HepG2 (cell line): Measurements from ENCODE around the gene BCL2A1. TPM values are rescaled to one million over a fixed set of nuclear protein-coding genes. Genes with fewer than 3 reads are reported as not detected.
A peak's percentile ranks its signal among the peaks of the same experiment; 100 is the strongest.

Source experiments
- HCFC1 ChIP-seq: fragments of 150-350 bp; IDR thresholded peaks from 2 replicates; pipeline ENCODE4 v1.6.1; 2014; ENCODE audit warnings: low read depth, low read length
- MIXL1 ChIP-seq: IDR thresholded peaks from 2 replicates; pipeline ENCODE4 v1.6.1; 2016
- SAFB2 ChIP-seq: sonication (generic); formaldehyde crosslinking; IDR thresholded peaks from 2 replicates; pipeline ENCODE4 v1.5.1; 2020; ENCODE audit warnings: missing genetic modification reagents, low read depth, mild to moderate bottlenecking, borderline replicate concordance
- SNAPC4 ChIP-seq: sonication (generic); formaldehyde crosslinking; IDR thresholded peaks from 2 replicates; pipeline ENCODE4 v1.4.0; 2020; ENCODE audit warnings: mild to moderate bottlenecking, missing genetic modification reagents
- SRSF4 ChIP-seq: fragments of 200-400 bp; formaldehyde crosslinking; IDR thresholded peaks from one replicate; pipeline ENCODE4 v1.6.1; 2018; ENCODE audit warnings: mild to moderate bottlenecking, low read depth, low read length, moderate library complexity; ENCODE audit not compliant: poor library complexity, severe bottlenecking
- TBX3 ChIP-seq: fragments of 450-650 bp; IDR thresholded peaks from 2 replicates; pipeline ENCODE4 v1.6.1; 2017; ENCODE audit warnings: antibody characterized with exemption, mild to moderate bottlenecking, inconsistent platforms, borderline replicate concordance
- TCF7 ChIP-seq: sonication (generic); IDR thresholded peaks from 2 replicates; pipeline ENCODE4 v1.6.1; 2016; ENCODE audit warnings: antibody characterized with exemption, low read depth
- YY1 ChIP-seq: IDR thresholded peaks from 2 replicates; pipeline ENCODE4 v1.6.1; 2011; ENCODE audit warnings: low read length, low read depth, moderate library complexity, mild to moderate bottlenecking; ENCODE audit not compliant: insufficient read depth, insufficient replicate concordance
- ZNF20 ChIP-seq: sonication (generic); formaldehyde crosslinking; IDR thresholded peaks from 2 replicates; pipeline ENCODE4 v1.4.0; 2020; ENCODE audit warnings: mild to moderate bottlenecking, moderate library complexity, missing genetic modification reagents
- ZNF232 ChIP-seq: sonication (generic); formaldehyde crosslinking; IDR thresholded peaks from 2 replicates; pipeline ENCODE4 v1.4.0; 2020; ENCODE audit warnings: missing genetic modification reagents, borderline replicate concordance
- ZNF609 ChIP-seq: sonication (generic); formaldehyde crosslinking; IDR thresholded peaks from 2 replicates; pipeline ENCODE4 v1.4.0; 2020; ENCODE audit warnings: mild to moderate bottlenecking, missing genetic modification reagents, borderline replicate concordance
- ZNF713 ChIP-seq: sonication (generic); formaldehyde crosslinking; IDR thresholded peaks from 2 replicates; pipeline ENCODE4 v1.4.0; 2020; ENCODE audit warnings: mild to moderate bottlenecking, missing genetic modification reagents
- ZNF766 ChIP-seq: sonication (generic); formaldehyde crosslinking; IDR thresholded peaks from 2 replicates; pipeline ENCODE4 v1.5.0; 2020; ENCODE audit warnings: missing genetic modification reagents, borderline replicate concordance
- polyA plus RNA-seq, 8 experiments: library from polyadenylated mRNA; depleted of rRNA in 3 of 8; stranded (reverse) in 7 of 8; unstranded in 1 of 8; fragments of >200 nt; fragmentation: Illumina TruSeq in 4 of 8; extraction: Trizol in 4 of 8; gene quantifications; 2 replicates each; pipeline versions ENCODE4 v1.2.1 to v1.2.3, GENCODE V29; 2011 to 2016; ENCODE audit warnings: low read depth in 4 of 8, missing spikeins in 1 of 8, mixed read lengths in 1 of 8; ENCODE audit not compliant: insufficient read depth in 1 of 8
- total RNA-seq, 5 experiments: library from RNA; depleted of rRNA; stranded (reverse); fragments of >200 nt; fragmentation: Illumina TruSeq; extraction: Trizol; gene quantifications; 2 replicates each; pipeline ENCODE4 v1.2.3, GENCODE V29; 2016; ENCODE audit warnings: low read depth in 1 of 5
- TF ChIP-seq, protein P1 (sequence below): sonication (generic); formaldehyde crosslinking; IDR thresholded peaks from 2 replicates; pipeline ENCODE4 v1.4.0; 2020; ENCODE audit warnings: missing genetic modification reagents, borderline replicate concordance

BCL2A1 gene
- total and polyA plus RNA-seq, 2 of the 13 experiments (the other 11 are each of a cell fraction or from before 2014, with no cell fraction given), result 0.08 to 0.31 TPM

- TF ChIP-seq ZNF609 (CRISPR knock-in tag) (peak; percentile 33; the same call in 1 of the 2 replicates), ZNF20 (CRISPR knock-in tag) (no peak), ZNF713 (CRISPR knock-in tag) (no peak), SNAPC4 (CRISPR knock-in tag) (no peak), YY1 (peak; percentile 92), SRSF4 (no peak), TCF7 (no peak), SAFB2 (CRISPR knock-in tag) (no peak), HCFC1 (no peak), ZNF766 (CRISPR knock-in tag) (no peak), TBX3 (no peak), MIXL1 (CRISPR knock-in tag) (no peak), ZNF232 (CRISPR knock-in tag) (peak; percentile 65)
- TF ChIP-seq, protein P1, sequence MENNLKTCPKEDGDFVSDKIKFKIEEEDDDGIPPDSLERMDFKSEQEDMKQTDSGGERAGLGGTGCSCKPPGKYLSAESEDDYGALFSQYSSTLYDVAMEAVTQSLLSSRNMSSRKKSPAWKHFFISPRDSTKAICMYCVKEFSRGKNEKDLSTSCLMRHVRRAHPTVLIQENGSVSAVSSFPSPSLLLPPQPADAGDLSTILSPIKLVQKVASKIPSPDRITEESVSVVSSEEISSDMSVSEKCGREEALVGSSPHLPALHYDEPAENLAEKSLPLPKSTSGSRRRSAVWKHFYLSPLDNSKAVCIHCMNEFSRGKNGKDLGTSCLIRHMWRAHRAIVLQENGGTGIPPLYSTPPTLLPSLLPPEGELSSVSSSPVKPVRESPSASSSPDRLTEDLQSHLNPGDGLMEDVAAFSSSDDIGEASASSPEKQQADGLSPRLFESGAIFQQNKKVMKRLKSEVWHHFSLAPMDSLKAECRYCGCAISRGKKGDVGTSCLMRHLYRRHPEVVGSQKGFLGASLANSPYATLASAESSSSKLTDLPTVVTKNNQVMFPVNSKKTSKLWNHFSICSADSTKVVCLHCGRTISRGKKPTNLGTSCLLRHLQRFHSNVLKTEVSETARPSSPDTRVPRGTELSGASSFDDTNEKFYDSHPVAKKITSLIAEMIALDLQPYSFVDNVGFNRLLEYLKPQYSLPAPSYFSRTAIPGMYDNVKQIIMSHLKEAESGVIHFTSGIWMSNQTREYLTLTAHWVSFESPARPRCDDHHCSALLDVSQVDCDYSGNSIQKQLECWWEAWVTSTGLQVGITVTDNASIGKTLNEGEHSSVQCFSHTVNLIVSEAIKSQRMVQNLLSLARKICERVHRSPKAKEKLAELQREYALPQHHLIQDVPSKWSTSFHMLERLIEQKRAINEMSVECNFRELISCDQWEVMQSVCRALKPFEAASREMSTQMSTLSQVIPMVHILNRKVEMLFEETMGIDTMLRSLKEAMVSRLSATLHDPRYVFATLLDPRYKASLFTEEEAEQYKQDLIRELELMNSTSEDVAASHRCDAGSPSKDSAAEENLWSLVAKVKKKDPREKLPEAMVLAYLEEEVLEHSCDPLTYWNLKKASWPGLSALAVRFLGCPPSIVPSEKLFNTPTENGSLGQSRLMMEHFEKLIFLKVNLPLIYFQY (CRISPR knock-in tag), result peak; percentile 88
Measured at GRCh38 chr15:79923515-79924169, 47.4 kb downstream of the BCL2A1 start (continued).
